GM21526 (cell line): ENCODE data around the gene SNAI3.

Source experiments
- ATAC-seq: cut with Tn5 transposase; IDR thresholded peaks from one replicate; pipeline ENCODE4 v1.9.1; 2021; ENCODE audit warnings: moderate library complexity; ENCODE audit not compliant: unreplicated experiment, low FRiP score

Gene SNAI3

DNA sequence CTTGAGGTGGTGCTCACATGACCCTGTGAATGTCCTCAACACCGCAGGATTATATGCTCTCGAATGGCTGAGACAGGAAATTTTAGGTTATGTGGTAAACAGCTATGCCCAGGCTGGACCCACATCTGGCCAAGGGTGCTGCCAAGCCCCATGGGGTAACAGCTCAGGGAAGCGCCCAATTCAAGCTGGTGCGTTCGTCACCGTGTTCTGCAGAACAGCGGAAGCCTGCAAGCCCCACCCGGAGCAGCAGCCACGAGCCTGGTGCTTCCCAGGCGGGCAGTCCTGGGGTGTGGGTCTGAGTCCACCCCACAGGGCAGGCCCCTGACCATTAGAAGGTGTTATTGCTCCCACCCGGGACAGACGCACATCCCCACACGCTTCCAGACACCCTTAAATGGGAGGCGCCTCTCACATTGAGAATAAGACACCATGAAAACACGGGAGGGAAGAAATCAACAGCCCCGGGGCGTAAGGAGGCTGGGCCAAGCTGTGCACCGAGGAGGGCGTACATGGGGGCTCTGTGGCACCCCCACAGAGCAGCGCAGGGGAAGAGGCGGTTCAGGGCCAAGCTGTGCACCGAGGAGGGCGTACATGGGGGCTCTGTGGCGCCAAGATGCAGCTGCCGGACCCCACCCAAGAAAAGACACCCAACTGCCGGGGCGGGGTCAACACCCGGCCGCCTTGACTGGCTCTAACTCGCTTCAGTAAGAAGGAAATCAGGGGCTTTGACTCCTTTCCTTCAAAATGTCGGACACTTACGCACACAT, 32.5 kb downstream of the SNAI3 start:
- ATAC-seq: no peak

DNA sequence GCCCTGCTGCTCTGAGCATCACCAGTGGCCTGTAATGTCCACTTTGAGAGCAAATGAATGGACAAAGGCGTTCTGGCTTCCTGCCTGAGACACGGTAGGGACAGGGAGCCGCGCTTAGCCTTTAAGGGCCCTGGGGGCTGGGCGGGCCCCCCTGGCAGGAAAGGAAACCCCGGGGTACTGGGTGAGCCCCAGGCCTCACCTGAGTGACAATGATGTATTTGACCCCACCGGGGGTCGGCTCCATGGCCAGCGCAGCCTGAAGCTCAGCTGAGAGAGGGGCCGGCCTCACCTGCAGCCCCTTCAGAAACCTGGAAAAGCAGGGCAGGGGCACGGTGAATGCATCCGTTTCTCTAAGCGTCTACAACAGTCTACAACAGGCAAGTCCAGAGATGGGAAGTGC, 33.2 kb downstream of the SNAI3 start:
- ATAC-seq: no peak

DNA sequence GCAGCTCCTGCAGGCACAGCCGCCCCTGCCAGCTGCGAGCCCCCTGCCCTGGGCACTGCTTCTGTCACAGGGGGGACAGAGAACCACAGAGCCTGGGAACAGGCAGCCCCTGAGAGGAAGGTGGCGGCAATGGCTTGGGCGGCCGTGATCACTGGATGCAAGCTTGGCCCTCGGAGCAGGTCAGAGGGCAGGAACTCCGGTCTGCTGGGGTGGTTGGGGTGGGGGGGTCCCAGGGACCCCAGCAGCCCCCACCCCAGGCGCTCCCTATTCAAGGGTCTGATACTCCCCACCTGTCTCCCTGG, 33.6 kb downstream of the SNAI3 start:
- no peak for ATAC-seq

- no peak for ATAC-seq
Measured at GRCh38 chr16:88651989-88652761, 34.1 kb downstream of the SNAI3 start.

GRCh38 chr16:88651276-88651988, 34.9 kb downstream of the SNAI3 start:
- ATAC-seq: peak; percentile 52

GRCh38 chr16:88650749-88651275, 35.5 kb downstream of the SNAI3 start, which contains the start of gene CYBA:
Gene CYBA (minus strand): TSS chr16:88651053. CDS start chr16:88651013, 40 bp downstream.
- peak; percentile 54 for ATAC-seq

DNA sequence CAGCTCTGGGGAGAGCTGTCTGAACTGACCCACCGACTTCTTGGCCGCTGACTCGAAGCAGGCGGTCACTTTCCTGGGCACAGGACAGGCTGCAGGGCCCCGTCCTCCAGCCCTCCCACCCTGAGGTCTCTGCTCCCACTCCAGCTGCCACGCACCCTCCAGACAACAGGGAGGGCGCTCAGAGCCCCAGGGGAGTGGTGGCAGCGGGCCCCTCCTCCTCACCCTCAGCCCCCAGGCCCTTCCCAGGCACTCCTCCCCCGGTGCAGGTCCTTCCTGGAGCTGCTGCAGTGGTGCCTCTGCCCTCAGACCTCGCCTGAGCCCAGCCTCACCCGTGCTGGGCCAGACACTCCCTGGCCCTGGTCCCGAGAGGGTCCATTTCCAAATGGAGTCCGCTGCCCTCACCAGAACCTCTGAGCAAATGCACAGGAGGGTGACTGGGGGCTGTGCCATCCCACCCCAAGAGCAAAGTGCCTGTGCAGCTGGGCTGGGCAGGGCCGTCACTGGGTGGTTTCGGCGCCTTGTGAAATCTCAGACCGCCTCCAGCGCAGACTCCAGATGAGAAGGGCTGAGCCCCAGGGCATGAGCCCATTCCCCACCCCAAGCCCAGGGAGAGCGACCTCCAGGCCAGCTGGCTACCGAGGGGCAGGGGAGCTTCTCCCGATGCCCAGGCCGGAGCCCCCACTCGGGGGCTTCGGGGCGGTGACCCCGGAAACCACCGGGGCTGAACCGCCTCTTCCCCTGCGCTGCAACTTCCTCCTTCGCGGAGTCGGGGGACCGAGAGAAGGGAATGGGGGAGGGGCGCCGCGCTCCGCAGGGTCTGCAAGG, 36.2 kb downstream of the SNAI3 start:
- ATAC-seq: peak; percentile 14

- ATAC-seq: no peak
Measured at GRCh38 chr16:88649195-88649923, 36.9 kb downstream of the SNAI3 start.

DNA sequence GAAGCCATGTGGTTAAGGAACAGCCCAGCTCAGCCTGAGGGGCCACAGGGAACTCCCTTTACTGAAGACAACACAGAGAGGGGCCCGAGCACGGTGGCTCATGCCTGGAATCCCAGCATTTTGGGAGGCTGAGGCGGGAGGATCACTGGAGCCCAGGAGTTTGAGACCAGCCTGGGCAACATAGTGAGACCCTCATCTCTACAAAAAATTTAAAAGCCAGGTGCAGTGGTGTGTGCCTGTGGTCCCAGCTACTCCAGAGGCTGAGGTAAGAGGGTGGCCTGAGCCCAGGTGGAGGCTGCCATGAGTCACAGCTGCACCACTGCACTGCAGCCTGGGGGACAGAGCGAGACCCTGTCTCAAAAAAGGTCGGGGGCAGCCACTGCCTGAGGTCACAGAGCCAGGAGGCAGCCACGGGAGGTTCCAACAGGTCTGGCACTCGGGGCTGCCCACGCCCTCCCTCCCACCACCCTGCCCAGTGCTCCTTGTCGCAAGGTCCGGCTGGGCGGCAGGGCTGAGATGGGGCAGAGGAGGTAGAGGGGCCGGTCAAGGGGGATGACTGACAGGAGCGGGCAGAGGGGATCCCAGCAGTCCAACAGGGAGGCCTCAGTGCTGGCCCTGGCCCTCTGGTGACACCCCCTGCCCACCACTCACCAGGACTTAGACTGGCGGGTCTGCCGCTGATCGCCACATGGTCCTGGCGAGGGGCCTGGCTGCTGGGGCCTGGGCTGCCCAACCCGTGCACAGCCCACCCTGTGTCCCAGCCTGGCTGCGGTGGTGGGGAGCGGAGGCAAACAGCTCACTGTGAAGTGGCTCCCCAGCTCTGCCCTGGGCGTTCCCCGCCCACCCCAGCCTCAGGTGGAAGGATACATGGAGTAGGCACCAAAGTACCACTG, 38.9 kb downstream of the SNAI3 start:
- no peak for ATAC-seq

GRCh38 chr16:88646345-88647034, 39.8 kb downstream of the SNAI3 start:
- no peak for ATAC-seq

DNA sequence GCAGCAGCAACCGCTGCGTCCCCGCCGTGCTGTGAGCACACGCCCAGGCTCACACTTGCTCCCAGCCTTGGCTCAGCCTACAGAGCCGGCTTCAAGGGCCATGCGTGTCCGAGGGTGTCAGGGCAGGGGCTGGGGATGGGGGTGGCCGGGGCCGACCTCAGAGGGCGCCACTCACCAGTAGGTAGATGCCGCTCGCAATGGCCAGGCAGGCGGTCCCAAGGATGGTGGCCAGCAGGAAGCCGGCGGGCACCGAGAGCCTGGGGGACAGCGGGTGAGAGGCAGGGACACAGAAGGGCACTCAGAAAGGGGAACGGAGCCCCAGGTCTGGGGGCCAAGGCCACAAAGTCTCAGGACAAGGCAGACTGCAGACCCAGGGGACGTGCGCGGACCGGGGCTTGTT, 40.4 kb downstream of the SNAI3 start:
- no peak for ATAC-seq

DNA sequence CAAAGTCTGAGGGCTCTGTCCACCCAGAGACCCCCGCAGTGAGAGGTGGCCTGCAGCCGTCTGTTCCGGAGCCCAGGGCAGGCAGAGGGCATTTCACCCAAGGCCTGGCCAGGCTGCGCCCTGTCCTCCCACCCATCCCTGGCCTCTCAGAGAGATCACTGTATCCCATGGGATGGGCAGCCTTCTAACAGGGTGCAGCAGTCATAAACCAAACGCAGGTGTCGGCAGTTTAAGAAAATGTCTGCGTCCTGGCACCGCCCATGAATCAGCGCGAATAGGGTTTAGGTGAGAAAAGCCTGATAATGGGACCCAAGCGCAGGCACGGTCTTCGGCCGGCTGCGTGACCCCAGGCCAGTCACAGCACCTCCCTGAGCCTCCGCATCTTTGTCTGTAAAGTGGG, 40.9 kb downstream of the SNAI3 start:
- ATAC-seq: no peak

GRCh38 chr16:88643644-88643932, 42.7 kb downstream of the SNAI3 start:
- no peak for ATAC-seq

DNA sequence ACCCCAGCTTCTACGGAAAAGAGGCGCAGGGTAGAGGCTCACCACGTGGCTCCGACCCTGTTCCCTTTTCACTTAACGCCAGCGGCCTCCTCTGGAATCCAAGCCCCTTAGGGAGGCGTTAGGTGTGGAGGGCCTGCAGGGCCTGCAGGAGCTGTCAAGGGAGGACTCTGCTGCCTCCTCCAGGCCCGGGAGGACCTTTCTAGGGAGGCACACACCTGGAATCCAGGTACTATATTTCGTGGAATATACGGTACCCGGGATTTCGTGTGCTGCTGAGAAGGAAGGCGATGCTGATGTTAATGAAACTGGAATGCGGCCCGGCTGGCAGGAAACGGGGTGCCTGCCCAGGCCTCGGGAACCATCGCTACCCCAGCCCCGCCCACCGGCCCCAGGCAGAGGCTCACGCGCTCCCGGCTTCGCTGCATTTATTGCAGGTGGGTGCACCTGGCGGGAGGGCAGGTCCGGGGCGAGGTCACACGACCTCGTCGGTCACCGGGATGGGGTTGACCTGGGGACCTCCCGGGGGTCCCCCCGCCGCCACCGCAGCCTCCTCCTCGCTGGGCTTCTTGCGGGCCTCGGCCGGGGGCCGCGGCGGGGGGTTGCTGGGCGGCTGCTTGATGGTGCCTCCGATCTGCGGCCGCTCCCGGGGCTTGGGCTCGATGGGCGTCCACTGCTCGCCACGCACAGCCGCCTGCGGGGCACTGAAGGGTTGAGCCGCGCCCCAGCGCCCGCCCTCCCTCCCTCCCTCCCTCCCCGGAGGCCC, 43.2 kb downstream of the SNAI3 start:
- no peak for ATAC-seq

- no peak for ATAC-seq
Measured at GRCh38 chr16:88640498-88641247, 45.6 kb downstream of the SNAI3 start.

DNA sequence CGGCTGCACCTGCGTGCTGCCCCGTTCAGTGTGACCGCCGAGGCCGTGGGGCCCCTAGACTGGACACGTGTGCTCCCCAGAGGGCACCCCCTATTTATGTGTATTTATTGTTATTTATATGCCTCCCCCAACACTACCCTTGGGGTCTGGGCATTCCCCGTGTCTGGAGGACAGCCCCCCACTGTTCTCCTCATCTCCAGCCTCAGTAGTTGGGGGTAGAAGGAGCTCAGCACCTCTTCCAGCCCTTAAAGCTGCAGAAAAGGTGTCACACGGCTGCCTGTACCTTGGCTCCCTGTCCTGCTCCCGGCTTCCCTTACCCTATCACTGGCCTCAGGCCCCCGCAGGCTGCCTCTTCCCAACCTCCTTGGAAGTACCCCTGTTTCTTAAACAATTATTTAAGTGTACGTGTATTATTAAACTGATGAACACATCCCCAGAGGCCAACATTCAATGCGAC, 46.2 kb downstream of the SNAI3 start:
- no peak for ATAC-seq
